WERI-Rb-1 (cell line): ENCODE measurements around the gene ZBTB7C.

Experiments
- DNase-seq: peaks from one replicate; pipeline ENCODE4 v3.0.0-alpha.2; 2020
- H3K27ac ChIP-seq: fragments of 250-450 bp; sonication (Bioruptor Pico); 2 replicates; pipeline ENCODE4 v1.5.1; 2020; ENCODE audit warnings: mild to moderate bottlenecking, moderate library complexity
- H3K27me3 ChIP-seq: fragments of 250-450 bp; sonication (Bioruptor Pico); 2 replicates; pipeline ENCODE4 v1.5.1; 2021; ENCODE audit warnings: mild to moderate bottlenecking, low read depth, moderate library complexity; ENCODE audit not compliant: insufficient read depth, severe bottlenecking
- H3K36me3 ChIP-seq: fragments of 250-450 bp; sonication (Bioruptor Pico); 2 replicates; pipeline ENCODE4 v1.5.1; 2020; ENCODE audit warnings: mild to moderate bottlenecking, moderate library complexity
- H3K4me3 ChIP-seq: 2 replicates; pipeline ENCODE4 v1.5.1; 2011; ENCODE audit warnings: low read depth, mild to moderate bottlenecking, control low read depth, low read length
- H3K9me3 ChIP-seq: fragments of 250-450 bp; sonication (Bioruptor Pico); 2 replicates; pipeline ENCODE4 v1.5.1; 2021; ENCODE audit warnings: mild to moderate bottlenecking, moderate library complexity; ENCODE audit not compliant: severe bottlenecking
- CTCF ChIP-seq: IDR thresholded peaks from 2 replicates; pipeline ENCODE4 v1.5.1; 2011; ENCODE audit warnings: low read depth, mild to moderate bottlenecking, control low read depth, inconsistent platforms, low read length

Gene ZBTB7C

GRCh38 chr18:48193521-48194492 lies 215.4 kb downstream of the ZBTB7C start:
- DNase-seq, result no peak
- no peak overlapping the region for H3K27ac ChIP-seq
- no peaks in the 10 kb centered on the region for H3K36me3 ChIP-seq
- no peaks in the 10 kb centered on the region for H3K27me3 ChIP-seq
- no peak overlapping the region for H3K4me3 ChIP-seq
- TF ChIP-seq CTCF, result no peak
- no peaks in the 10 kb centered on the region for H3K9me3 ChIP-seq

GRCh38 chr18:48192542-48192941 lies 216.6 kb downstream of the ZBTB7C start:
- no peak overlapping the region for H3K27ac ChIP-seq
- H3K27me3 ChIP-seq, result no peaks in the 10 kb centered on the region
- no peaks in the 10 kb centered on the region for H3K9me3 ChIP-seq
- H3K4me3 ChIP-seq, result no peak overlapping the region
- no peaks in the 10 kb centered on the region for H3K36me3 ChIP-seq
- DNase-seq, result no peak
- no peak for TF ChIP-seq CTCF

GRCh38 chr18:48191494-48191893 lies 217.7 kb downstream of the ZBTB7C start:
- no peaks in the 10 kb centered on the region for H3K36me3 ChIP-seq
- H3K9me3 ChIP-seq, result no peaks in the 10 kb centered on the region
- TF ChIP-seq CTCF, result no peak
- DNase-seq, result no peak
- no peaks in the 10 kb centered on the region for H3K27me3 ChIP-seq
- no peak overlapping the region for H3K27ac ChIP-seq
- no peak overlapping the region for H3K4me3 ChIP-seq

- Histone ChIP-seq H3K4me3 (no peak overlapping the region), H3K9me3 (no peaks in the 10 kb centered on the region), H3K27ac (no peak overlapping the region), H3K36me3 (no peaks in the 10 kb centered on the region), H3K27me3 (no peaks in the 10 kb centered on the region)
- DNase-seq, result no peak
- no peak for TF ChIP-seq CTCF
These were observed 218.2 kb downstream of the ZBTB7C start for GRCh38 chr18:48190994-48191393.

GRCh38 chr18:48188609-48189008 lies 220.6 kb downstream of the ZBTB7C start:
- H3K27me3 ChIP-seq, result no peaks in the 10 kb centered on the region
- no peaks in the 10 kb centered on the region for H3K9me3 ChIP-seq

More at GRCh38 chr18:48188609-48189008, 220.6 kb downstream of the ZBTB7C start:
- no peaks in the 10 kb centered on the region for H3K36me3 ChIP-seq
- DNase-seq, result no peak
- H3K27ac ChIP-seq, result no peak overlapping the region
- H3K4me3 ChIP-seq, result no peak overlapping the region
- TF ChIP-seq CTCF, result no peak
